SK-MEL-5 (cell line): Measurements from ENCODE around the gene GPR42. TPM values are rescaled to one million over a fixed set of nuclear protein-coding genes. Genes with fewer than 3 reads are reported as not detected.

Source experiments
- DNase-seq: peaks from one replicate; pipeline ENCODE4 v3.0.0-alpha.2; 2016; ENCODE audit warnings: low read depth, low spot score
- in situ Hi-C: cut with HindIII; loops from 2 replicates; pipeline ENCODE4 v1.10.0; 2016; ENCODE audit warnings: low sequenced_read_pairs, high pct_unique_total_duplicates, low pct_unique_long_range_greater_than_20kb
- polyA plus RNA-seq, 2 experiments: library from polyadenylated mRNA; depleted of rRNA; stranded (reverse); fragments of >200 nt; gene quantifications; 2 replicates each; pipeline ENCODE4 v1.2.3, GENCODE V29; 2015
- total RNA-seq: library from RNA; depleted of rRNA; stranded (reverse); fragments of >200 nt; shearing (Covaris generic); gene quantifications from 2 replicates; pipeline ENCODE4 v1.2.3, GENCODE V29; 2014; rRNA removed

Gene GPR42, protein sequence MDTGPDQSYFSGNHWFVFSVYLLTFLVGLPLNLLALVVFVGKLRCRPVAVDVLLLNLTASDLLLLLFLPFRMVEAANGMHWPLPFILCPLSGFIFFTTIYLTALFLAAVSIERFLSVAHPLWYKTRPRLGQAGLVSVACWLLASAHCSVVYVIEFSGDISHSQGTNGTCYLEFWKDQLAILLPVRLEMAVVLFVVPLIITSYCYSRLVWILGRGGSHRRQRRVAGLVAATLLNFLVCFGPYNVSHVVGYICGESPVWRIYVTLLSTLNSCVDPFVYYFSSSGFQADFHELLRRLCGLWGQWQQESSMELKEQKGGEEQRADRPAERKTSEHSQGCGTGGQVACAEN
- not detected in 2 replicates for total RNA-seq
- polyA plus RNA-seq (2015; cell fraction: cytosol; rRNA removed), result not detected in 2 replicates
- polyA plus RNA-seq (2015; cell fraction: nucleus; rRNA removed), result not detected in 2 replicates

DNA sequence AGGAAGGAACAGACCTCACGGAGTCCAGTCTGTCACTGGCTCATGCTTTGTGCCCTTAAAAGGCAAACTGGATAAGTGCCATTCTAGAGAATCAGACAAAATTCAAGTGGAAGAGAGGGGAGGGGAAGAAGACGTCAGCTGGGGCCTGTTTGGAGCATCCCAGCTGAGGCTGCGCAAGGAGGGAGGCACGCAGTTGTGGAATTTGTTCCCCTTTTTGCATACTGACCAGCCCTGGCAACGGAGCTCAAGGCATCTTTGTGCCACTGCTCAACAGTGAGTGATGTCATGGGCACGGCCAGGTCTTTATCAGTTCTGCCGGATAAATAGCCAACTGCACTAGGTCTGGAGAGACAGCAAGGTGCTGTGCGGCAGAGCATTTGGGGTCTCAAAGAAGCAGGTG lies at the start of gene GPR42:
Gene GPR42, plus strand, starts transcription at position 347 of the 400 bp plus-strand sequence. CDS start 292 bp downstream, outside the sequence.
- in situ Hi-C loops, result no loop called here
- DNase-seq, result no peak

DNA sequence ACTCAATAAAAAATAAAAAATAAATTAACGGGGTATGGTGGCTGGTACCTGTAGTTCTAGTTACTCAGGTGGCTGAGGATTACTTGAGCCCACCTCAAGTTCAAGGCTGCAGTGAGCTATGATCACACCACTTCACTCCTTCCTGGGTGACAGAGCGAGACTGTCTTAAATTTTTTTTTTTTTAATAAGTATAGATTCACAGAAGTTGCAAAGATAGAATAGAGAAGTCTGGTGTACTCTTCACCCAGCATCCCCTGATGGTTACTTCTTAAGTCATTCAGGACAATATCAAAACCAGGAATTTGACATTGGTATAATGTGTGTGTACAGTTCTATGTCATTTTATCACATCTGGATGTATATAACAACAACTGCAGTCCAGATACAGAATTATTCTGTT lies 49.6 kb upstream of the GPR42 start:
- DNase-seq, result no peak
- in situ Hi-C loops, result no loop called here

DNA sequence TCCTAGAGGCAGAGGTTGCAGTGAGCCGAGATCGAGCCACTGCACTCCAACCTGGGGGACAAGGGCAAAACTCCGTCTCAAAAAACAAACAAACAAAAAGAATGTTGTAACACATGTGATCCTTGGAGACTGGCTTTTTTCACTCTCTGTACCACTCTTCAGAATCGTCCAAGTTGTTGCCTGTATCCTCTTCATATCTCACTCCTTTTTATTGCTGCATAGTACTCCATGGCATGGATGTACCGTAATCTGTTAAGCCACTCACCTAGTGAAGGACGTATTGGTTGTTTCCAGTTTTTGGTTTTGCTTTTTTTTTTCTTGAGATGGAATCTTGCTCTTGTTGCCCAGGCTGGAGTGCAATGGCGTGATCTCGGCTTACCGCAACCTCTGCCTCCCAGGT lies 48.9 kb upstream of the GPR42 start:
- no peak for DNase-seq
- in situ Hi-C loops, result no loop called here

DNA sequence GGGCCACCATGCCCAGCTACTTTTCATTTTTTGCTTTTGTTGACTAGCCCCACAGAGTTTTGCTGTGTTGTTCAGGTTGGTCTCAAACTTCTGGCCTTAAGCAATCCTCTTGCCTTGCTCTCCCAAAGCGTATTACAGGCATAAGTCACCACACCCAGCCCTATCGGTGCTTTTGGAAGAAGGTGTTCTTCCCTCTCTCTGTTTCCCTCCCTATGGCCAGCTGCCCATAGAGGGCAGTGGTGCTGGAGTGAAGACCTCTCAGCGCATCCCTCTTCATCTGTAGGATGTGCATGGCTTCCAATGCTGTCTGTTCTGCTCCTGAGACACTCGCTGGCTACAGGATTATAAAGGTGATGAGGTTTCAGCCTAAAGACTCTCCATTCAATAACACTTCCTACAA lies 43.2 kb upstream of the GPR42 start:
- in situ Hi-C loops, result no loop called here
- DNase-seq, result peak; percentile 59

DNA sequence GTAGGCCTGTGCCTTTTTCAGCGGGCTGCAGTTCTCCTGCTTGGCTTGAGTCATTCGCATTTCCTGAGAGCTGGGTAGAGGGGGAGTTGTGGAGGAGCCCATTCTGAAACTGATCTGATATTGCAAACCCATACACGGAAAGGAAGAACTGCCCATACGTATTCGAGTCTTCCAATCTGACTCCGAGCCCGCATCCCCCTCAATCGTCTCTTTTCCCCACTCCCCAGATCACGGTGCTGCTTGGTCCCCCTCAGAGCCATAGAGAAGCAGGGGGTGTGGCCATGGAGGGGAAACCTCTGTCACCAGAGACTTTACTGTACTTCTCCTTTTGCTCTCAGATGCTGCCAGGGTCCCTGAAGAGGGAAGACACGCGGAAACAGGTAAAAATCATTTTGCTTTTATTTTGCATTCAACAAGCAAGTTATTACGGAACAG lies 42.0 kb upstream of the GPR42 start, which contains the start of gene CD22:
Gene CD22, plus strand, starts transcription at position 337 of the 435 bp plus-strand sequence. CDS start 2,854 bp downstream, outside the sequence.
- in situ Hi-C loops, result no loop called here
- no peak for DNase-seq

DNA sequence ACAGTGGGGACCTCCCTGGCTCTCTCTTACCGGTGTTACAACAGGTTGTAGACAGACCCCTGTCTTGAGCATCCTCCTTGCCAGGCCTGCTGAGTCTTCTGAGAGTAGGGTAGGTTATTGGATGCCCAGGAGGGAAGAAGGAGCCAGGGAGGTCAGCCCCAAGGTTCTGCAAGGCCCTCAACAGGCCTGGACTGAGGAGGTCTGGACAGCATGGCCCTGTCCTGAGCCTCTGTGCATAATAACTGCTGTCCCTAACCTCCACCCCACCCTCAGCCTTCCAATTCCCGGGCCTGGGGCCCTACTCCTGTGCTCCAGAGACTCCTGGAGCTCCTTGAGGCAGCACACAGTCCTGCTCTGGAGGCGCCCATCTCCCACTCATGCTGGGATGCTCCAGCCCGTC lies 41.5 kb upstream of the GPR42 start:
- in situ Hi-C loops, result no loop called here
- DNase-seq, result no peak

DNA sequence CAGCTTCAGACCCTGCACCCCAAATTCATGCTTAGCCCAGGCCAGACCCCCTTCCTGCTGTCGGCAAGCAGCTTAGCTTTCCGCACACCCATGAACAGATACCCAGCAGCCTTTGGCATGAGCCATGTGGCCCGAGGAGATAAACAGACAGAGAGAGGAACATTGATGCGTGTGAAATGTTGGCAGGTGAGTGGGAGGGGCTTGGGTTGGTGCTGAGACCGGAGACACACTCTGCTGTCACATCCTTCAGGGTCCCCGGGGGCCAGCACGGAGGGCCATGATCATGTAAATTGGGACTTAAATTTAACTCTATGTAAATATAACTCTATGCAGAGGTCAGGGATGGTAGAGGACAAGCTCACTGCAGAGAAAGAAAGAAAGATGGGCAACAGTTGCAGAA lies 40.4 kb upstream of the GPR42 start:
- in situ Hi-C loops, result no loop called here
- DNase-seq, result no peak

DNA sequence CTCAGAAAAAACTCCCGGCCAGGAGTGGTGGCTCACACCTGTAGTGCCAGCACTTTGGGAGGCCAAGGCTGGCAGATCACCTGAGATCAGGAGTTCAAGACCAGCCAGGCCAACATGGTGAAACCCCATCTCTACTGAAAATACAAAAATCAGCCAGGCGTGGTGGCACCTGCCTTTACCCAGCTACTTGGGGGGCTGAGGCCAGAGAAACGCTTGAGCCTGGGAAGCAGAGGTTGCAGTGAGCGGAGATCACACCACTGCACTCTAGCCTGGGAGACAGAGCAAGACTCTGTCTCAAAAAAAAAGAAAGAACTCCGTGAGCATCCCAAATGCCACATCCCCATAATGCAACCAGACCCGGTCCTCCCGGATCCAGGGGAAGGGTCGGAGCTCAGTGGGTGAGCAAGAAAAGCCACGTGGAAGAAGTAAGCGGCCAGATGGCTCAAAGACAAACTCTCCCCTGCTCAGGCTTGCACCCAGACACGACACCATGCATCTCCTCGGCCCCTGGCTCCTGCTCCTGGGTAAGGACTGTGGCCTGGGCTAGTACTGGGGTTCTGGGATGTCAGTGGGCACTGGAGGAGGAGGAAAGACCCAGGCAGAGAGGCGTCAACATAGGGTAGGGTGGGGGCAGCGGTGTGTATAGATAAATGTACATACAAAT lies 39.2 kb upstream of the GPR42 start:
- in situ Hi-C loops, result no loop called here
- no peak for DNase-seq

DNA sequence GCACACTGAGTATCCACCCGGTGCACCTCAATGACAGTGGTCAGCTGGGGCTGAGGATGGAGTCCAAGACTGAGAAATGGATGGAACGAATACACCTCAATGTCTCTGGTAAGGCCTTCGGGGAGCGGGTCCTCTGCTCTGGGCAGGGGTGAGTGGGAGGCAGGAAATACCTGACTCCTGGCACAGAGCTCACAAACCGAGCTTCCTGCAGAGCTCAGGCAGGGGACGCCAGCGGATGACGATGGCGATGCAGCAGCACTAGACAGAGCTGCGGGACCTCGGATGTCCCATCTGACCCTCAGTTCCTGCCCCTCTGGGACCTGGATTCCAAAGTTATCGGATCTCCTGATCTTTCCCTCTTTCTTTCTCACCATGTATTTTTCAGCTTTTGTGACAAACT lies 38.1 kb upstream of the GPR42 start:
- in situ Hi-C loops, result no loop called here
- no peak for DNase-seq

DNA sequence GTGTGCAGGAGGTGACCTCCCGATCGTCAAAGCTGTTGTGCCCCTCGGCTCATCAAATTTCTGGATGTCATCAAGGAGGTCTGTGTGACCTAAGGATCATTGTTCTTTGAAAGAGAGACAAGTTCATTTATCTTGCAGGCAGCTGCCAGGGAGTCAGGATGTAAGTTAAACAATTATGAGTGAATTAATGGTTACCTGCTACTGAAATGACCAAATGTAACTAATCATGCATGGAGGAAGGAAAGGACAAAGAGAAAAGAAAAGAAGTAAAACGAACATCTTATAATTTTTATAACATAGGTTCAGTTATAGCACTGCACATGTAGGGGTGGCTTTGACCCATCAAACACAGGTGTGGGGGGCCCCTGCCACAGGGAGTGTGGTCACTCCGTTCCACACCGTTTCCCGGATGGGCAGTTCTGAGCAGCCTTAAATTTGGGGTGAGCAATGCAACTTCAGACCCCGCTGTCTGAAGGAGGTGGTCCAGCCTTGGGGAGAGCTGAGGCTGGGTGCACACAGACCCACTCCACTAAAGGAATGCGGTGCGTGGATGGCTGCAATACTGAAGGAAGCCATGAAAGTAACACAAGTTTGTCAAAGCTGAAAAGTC lies 36.6 kb upstream of the GPR42 start:
- DNase-seq, result no peak
- in situ Hi-C loops, result no loop called here

DNA sequence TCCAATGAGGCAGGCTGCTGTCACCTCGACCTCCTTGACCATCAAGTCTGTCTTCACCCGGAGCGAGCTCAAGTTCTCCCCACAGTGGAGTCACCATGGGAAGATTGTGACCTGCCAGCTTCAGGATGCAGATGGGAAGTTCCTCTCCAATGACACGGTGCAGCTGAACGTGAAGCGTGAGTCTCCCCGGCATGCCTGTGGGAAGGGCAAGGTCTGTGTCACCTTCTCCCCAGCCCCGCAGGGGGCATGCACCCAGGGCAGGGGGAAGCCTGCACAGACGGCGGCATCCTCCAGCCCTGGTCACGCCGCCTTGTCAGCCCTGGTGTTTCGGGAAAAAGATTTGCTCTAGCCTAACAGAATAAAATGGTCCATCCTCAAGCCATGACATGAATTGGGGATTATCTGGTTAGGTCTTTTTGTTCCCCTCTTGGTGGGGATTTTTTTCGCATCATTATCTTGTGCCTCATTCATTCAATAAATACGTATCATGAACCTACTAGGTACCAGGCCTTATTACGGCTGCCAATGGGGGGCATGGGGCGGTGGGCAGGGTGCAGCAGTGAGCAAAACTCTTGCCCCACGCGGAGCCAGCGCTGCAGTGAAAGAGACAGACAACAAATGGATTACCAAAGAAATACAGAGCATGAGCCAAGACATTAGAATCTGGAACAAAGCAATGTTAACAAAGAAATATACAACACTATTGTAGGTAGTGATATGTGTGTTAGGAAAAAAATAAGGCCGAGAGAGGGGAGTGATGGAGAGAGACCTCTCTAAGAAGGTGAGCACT lies 34.5 kb upstream of the GPR42 start:
- no peak for DNase-seq
- in situ Hi-C loops, result no loop called here

DNA sequence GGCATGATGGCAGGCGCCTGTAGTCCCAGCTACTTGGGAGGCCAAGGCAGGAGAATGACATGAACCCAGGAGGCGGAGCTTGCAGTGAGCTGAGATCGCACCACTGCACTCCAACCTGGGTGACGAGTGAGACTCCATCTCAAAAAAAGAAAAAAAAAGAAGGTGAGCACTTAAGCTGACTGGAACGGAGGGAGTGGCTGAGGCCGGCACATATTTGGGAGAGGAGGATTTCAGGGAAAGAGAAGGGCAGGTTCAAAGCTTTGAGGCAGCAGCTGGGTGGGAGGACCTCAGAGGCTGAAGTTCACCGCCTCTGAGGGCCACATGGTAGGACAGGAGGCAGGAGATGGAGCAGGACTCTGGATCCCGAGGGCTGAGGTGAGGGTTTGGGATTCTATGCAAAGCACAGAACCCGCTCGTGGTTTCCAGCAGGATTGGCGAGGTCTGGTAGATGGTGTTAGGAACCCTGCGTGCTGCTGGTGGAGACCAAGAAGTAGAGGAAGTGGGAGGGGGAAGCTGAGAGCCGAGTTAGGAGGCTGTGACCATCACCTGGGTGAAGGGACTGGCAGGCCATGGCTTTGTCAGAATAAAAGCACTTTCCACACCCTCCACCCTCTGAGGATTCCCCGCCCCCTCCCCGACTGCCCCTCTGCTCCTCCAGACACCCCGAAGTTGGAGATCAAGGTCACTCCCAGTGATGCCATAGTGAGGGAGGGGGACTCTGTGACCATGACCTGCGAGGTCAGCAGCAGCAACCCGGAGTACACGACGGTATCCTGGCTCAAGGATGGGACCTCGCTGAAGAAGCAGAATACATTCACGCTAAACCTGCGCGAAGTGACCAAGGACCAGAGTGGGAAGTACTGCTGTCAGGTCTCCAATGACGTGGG lies 33.5 kb upstream of the GPR42 start:
- in situ Hi-C loops, result no loop called here
- DNase-seq, result no peak

DNA sequence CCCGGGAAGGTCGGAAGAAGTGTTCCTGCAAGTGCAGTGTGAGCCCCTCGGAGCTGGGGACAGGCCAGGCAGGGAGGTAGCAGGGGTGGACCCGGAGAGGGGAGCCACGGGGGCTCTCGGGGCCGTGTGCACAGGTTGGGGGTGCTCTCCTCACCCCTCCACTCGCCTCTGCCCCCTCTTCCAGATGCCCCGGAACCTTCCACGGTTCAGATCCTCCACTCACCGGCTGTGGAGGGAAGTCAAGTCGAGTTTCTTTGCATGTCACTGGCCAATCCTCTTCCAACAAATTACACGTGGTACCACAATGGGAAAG lies 32.9 kb upstream of the GPR42 start:
- in situ Hi-C loops, result no loop called here
- no peak for DNase-seq

DNA sequence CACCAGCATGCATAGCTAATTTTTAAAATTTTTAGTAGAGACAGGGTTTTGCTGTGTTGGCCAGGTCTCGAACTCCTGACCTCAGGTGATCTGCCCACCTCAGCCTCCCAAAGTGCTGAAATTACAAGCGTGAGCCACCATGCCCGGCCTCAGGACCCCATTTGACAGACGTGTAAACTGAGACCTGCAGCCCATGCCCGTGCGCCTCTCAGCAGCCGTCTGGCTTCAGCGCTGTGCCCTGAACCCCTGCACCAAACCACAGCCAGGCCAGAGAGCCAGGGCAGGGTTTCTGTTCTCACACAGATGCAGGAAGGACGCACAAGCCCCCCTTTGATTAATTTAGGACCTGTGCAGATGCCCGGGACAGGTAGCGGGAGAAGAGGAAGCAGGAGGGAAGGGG lies 30.4 kb upstream of the GPR42 start:
- in situ Hi-C loops, result no loop called here
- no peak for DNase-seq

DNA sequence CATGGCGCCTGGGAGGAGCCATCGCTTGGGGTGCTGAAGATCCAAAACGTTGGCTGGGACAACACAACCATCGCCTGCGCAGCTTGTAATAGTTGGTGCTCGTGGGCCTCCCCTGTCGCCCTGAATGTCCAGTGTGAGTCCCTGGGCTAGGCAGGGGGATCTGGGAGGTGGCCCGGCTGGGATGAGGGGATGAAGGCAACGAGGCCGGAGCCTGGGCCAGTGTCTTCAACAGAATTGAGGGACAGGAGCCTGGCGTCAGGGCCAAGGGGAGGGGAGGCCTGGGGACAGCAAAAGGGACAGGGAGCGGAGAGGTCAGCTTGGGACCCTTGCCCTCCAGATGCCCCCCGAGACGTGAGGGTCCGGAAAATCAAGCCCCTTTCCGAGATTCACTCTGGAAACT lies 29.9 kb upstream of the GPR42 start:
- no peak for DNase-seq
- in situ Hi-C loops, result no loop called here

DNA sequence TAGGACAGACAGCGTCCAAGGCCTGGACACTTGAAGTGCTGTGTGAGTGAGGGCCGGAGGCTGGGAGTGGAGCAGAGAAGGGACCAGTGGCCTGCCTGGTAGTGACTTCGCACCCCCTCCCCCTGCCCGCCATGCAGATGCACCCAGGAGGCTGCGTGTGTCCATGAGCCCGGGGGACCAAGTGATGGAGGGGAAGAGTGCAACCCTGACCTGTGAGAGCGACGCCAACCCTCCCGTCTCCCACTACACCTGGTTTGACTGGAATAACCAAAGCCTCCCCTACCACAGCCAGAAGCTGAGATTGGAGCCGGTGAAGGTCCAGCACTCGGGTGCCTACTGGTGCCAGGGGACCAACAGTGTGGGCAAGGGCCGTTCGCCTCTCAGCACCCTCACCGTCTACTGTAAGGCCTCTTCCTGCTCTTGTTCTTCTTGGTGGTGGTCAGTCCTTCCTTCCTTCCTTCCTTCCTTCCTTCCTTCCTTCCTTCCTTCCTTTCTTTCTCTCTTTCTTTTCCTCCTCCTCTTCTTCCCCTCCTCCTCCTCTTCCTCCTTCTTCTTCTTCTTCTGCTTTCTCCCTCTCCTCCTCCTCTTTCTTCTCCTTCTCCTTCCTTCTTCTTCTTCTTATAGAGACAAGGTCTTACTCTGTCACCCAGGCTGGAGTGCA lies 29.2 kb upstream of the GPR42 start:
- DNase-seq, result no peak
- in situ Hi-C loops, result no loop called here

DNA sequence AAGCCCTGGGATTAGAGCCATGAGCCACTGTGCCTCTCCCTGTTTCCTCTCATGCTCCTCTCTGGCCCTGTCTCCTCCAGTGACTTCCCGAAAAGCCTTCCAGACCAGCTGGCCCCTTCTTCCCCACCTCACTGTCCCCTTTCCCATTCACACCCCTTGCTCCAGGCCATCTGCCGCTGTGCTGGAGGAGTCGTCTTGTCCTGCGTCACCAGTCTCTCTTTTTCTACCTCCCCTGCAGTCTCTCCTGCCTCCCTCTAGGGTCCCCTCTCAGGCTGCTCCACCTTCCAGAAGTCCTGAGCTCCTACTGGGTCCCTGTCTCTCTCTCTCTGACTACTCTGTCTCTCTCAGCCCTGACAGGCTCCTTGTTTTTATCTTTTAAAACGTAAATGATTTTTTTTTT lies 28.4 kb upstream of the GPR42 start:
- DNase-seq, result no peak
- in situ Hi-C loops, result no loop called here
